Measurements from ENCODE around the gene WNT6.

DNA sequence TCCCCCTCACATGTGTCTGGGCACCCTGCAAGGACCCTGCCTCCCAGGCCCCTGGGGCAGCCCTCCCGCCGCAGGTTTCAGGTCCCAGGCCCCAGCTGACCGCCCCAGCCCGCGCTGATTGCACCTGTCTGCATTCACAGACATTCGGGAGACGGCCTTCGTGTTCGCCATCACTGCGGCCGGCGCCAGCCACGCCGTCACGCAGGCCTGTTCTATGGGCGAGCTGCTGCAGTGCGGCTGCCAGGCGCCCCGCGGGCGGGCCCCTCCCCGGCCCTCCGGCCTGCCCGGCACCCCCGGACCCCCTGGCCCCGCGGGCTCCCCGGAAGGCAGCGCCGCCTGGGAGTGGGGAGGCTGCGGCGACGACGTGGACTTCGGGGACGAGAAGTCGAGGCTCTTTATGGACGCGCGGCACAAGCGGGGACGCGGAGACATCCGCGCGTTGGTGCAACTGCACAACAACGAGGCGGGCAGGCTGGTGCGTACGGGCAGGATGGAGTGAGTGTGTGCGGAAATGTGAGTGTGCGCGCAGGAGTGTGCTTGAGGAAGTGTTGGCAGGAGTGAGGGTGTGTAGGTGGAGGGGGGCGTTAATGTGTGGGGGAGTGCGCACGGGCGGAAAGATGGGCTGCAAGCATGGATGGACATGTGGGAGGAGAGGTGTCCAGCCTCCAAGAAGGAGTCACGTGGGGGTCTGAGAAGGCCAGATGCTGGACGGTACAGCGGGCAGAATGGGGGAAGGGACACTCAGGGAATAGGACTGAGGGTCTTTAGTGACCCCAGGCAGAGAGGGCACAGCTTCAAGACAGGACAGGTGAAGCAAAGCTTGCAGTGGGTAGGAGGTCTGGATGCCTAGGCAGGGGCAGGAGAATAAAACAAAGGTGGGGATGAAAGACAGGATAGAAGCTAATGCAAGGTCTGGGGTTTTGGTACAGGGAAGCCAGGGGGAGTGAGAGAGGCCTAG, 12.0 kb downstream of the WNT6 start:
- TF ChIP-seq, protein P1, sequence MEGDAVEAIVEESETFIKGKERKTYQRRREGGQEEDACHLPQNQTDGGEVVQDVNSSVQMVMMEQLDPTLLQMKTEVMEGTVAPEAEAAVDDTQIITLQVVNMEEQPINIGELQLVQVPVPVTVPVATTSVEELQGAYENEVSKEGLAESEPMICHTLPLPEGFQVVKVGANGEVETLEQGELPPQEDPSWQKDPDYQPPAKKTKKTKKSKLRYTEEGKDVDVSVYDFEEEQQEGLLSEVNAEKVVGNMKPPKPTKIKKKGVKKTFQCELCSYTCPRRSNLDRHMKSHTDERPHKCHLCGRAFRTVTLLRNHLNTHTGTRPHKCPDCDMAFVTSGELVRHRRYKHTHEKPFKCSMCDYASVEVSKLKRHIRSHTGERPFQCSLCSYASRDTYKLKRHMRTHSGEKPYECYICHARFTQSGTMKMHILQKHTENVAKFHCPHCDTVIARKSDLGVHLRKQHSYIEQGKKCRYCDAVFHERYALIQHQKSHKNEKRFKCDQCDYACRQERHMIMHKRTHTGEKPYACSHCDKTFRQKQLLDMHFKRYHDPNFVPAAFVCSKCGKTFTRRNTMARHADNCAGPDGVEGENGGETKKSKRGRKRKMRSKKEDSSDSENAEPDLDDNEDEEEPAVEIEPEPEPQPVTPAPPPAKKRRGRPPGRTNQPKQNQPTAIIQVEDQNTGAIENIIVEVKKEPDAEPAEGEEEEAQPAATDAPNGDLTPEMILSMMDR (conservative IDR thresholded peaks at IDR 0.05; ENCODE audit: low read depth, low read length): no peak
- no peak for TF ChIP-seq EZH2phosphoT487 (IDR thresholded peaks at IDR 0.05; ENCODE audit: borderline replicate concordance, low read length)
- TF ChIP-seq EZH2 (IDR thresholded peaks at IDR 0.05; ENCODE audit: low read length, unreplicated experiment): no peak

All from PC-3 (cell line).